ENCODE data around the gene FAM186B. TPM values are rescaled to one million over a fixed set of nuclear protein-coding genes. Genes with fewer than 3 reads are reported as not detected.

Gene FAM186B
- polyA plus RNA-seq, 4 donors, result 0.37 to 1.0 TPM; not detected in 2

DNA sequence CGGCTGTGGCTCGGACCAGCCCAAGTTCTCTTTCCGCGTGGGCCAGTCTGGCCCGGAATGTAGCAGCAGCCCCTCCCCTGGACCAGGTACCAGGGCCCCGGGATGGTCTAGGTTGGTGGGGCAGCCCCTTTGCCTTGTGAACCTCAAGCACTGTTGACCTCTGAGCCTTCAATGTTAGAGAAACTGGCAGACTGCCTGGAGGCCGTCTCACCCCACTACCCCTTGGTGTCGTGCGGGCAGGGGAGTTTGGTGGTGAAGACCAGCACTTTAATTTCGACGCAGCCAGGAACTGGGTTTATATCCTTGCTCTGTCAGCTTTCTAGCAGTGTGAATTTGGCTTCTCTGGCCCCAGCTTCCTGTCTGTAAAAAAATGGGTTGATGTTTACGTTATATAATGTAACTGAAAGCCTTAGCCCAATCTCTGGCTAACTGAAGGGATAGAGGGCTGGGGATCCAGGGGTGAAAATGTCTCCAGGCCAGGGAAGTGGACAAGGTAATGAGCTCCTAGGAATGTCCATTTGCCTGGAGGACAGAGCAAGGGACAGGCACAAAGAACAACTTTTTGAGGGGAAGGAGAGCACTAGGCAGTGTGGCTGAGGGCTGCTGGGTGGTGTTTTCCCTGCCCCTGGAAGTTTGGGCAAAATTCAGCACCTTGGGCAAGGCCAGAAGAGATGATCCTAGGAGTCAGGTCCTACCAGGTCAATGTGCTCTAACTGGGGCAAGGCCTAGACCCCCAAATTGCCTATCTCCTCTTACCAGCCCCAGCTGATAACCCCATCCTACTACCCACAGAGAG, 48.9 kb downstream of the FAM186B start:
- Histone ChIP-seq H3K4me1 (ENCODE audit: control insufficient read depth in 3 of 3, insufficient read depth in 2 of 3, low read depth in 1 of 3, low read length in 2 of 3) (no peaks in the 10 kb centered on the region), H3K4me3 (ENCODE audit: low read depth in 1 of 3, low read length in 3 of 3) (no peak overlapping the region), H3K27ac (ENCODE audit: low read depth in 1 of 3, low read length in 2 of 3) (peak overlapping the region in 1 of 3 donors; percentile 14), H3K9me3 (ENCODE audit: control insufficient read depth in 2 of 2, insufficient read depth in 1 of 2, low read depth in 1 of 2, low read length in 1 of 2) (no peaks in the 10 kb centered on the region), H3K36me3 (ENCODE audit: control insufficient read depth in 3 of 3, insufficient read depth in 2 of 3, low read depth in 1 of 3, low read length in 3 of 3) (peaks cover 15 to 65% (median 16%) of the 10 kb centered on the region in 3 donors), H3K27me3 (ENCODE audit: control insufficient read depth in 3 of 3, insufficient read depth in 3 of 3, low read length in 3 of 3) (no peaks in the 10 kb centered on the region)
- DNase-seq (no peak), FAIRE-seq (no peak)
- WGBS, 3 donors, result 64 to 74% (median 65%) methylated on average over 12 of the region's 12 CpGs

DNA sequence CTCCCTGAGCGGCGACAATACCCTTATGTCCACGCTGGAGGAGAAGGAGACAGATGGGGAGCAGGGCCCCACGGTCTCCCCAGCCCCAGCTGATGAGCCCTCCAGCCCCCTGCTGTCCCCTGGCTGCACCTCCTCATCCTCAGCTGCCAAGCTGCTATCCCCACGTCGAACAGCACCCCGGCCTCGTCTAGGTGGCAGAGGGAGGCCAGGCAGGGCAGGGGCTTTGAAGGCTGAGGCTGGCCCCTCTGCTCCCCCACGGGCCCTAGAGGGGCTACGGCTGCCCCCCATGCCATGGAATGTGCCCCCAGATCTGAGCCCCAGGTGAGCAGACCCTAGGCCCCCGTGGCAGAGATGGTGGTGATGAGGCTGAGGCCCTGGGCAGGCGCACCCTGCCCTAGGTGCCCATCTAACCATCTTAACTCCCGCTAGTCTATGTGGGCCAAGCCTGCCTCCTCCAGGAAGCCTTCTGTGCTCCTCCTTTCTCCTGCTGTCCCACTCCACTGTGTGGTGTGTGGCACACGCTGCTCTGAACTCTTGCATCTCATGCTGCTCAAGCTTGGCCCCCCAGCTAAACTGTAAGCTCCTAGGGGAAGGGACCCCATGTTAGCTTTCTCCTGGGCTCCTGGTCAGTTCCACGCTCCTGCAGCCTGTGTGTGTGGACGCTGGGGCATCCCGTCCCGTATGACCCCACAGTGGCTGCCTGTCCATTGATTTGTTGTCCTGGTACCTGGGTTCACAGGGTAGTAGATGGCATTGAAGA, 49.6 kb downstream of the FAM186B start:
- FAIRE-seq, result no peak

DNA sequence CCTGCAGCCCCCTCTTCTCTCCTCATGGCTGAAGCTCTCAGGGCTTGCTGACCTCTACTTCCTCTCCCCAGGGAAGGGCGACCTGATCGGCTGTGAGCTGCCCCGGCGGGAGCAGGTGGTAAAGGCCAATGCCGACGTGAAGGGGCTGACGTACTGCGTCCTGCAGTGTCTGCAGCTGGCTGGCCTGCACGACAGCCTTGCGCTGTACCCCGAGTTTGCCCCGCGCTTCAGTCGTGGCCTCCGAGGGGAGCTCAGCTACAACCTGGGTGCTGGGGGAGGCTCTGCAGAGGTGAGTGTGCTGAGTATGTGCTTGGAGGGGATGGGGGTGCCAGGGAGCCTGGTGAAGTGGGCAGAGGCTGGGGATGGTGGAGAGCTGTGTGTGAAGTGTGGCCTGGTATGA, 51.2 kb downstream of the FAM186B start:
- Histone ChIP-seq H3K4me1 (ENCODE audit: control insufficient read depth in 3 of 3, insufficient read depth in 2 of 3, low read depth in 1 of 3, low read length in 2 of 3) (peaks cover 0 to 20% (median 0%) of the 10 kb centered on the region in 3 donors), H3K36me3 (ENCODE audit: control insufficient read depth in 3 of 3, insufficient read depth in 2 of 3, low read depth in 1 of 3, low read length in 3 of 3) (peaks cover 6 to 45% (median 10%) of the 10 kb centered on the region in 3 donors), H3K4me3 (ENCODE audit: low read depth in 1 of 3, low read length in 3 of 3) (no peak overlapping the region), H3K9me3 (ENCODE audit: control insufficient read depth in 2 of 2, insufficient read depth in 1 of 2, low read depth in 1 of 2, low read length in 1 of 2) (no peaks in the 10 kb centered on the region), H3K27me3 (ENCODE audit: control insufficient read depth in 3 of 3, insufficient read depth in 3 of 3, low read length in 3 of 3) (peaks cover 3 to 4% (median 4%) of the 10 kb centered on the region in 3 donors), H3K27ac (ENCODE audit: low read depth in 1 of 3, low read length in 2 of 3) (no peak overlapping the region)
- FAIRE-seq, result no peak
- DNase-seq, result no peak
- 80 to 86% (median 81%) methylated on average over 15 of the region's 15 CpGs for WGBS, 3 donors

More for the DNA sequence above, 49.6 kb downstream of the FAM186B start:
- H3K9me3 ChIP-seq (ENCODE audit: control insufficient read depth in 2 of 2, insufficient read depth in 1 of 2, low read depth in 1 of 2, low read length in 1 of 2), result no peaks in the 10 kb centered on the region
- peaks cover 0 to 5% (median 0%) of the 10 kb centered on the region in 3 donors for H3K4me1 ChIP-seq (ENCODE audit: control insufficient read depth in 3 of 3, insufficient read depth in 2 of 3, low read depth in 1 of 3, low read length in 2 of 3)
- no peak overlapping the region for H3K4me3 ChIP-seq (ENCODE audit: low read depth in 1 of 3, low read length in 3 of 3)
- peaks cover 15 to 59% (median 15%) of the 10 kb centered on the region in 3 donors for H3K36me3 ChIP-seq (ENCODE audit: control insufficient read depth in 3 of 3, insufficient read depth in 2 of 3, low read depth in 1 of 3, low read length in 3 of 3)
- DNase-seq, result no peak
- WGBS, 3 donors, result 81 to 86% (median 86%) methylated on average over 16 to 18 of the region's 18 CpGs
- H3K27ac ChIP-seq (ENCODE audit: low read depth in 1 of 3, low read length in 2 of 3), result no peak overlapping the region
- H3K27me3 ChIP-seq (ENCODE audit: control insufficient read depth in 3 of 3, insufficient read depth in 3 of 3, low read length in 3 of 3), result no peaks in the 10 kb centered on the region

DNA sequence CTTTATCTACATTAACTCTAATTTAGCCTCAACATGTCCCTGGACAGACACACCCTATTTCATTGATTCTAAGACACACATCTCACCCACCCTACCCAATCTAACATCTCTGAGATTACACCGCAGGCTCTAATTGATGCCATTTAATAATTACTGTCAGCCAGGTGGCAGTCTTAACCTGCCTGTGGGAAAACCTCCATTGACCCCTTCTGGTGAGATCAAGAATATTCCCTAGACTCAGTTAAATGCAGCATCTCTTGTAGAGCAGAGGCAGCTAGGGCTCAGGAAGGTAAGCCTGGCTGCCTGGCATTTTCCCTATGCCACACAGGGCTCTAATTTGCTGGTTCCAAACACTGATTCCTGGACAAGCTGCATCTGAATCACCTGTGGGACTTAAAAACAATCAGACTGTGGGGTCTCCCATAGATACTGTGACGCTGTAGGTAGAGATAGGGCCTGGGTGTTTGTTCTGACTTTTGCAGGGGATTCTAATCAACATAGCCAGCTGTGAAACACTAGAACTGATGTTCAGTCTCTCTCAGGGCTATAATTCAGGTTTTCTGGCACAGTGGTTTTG, 51.8 kb downstream of the FAM186B start:
- peaks cover 0 to 27% (median 0%) of the 10 kb centered on the region in 3 donors for H3K4me1 ChIP-seq (ENCODE audit: control insufficient read depth in 3 of 3, insufficient read depth in 2 of 3, low read depth in 1 of 3, low read length in 2 of 3)
- peaks cover under 1 to 38% (median 10%) of the 10 kb centered on the region in 3 donors for H3K36me3 ChIP-seq (ENCODE audit: control insufficient read depth in 3 of 3, insufficient read depth in 2 of 3, low read depth in 1 of 3, low read length in 3 of 3)
- H3K4me3 ChIP-seq (ENCODE audit: low read depth in 1 of 3, low read length in 3 of 3), result no peak overlapping the region
- H3K27me3 ChIP-seq (ENCODE audit: control insufficient read depth in 3 of 3, insufficient read depth in 3 of 3, low read length in 3 of 3), result peaks cover 4 to 10% (median 5%) of the 10 kb centered on the region in 3 donors
- no peaks in the 10 kb centered on the region for H3K9me3 ChIP-seq (ENCODE audit: control insufficient read depth in 2 of 2, insufficient read depth in 1 of 2, low read depth in 1 of 2, low read length in 1 of 2)
- WGBS, 3 donors, result 48 to 57% (median 52%) methylated on average over 2 of the region's 2 CpGs
- FAIRE-seq, result no peak
- no peak overlapping the region for H3K27ac ChIP-seq (ENCODE audit: low read depth in 1 of 3, low read length in 2 of 3)
- DNase-seq, result peak; percentile 48 to 60

DNA sequence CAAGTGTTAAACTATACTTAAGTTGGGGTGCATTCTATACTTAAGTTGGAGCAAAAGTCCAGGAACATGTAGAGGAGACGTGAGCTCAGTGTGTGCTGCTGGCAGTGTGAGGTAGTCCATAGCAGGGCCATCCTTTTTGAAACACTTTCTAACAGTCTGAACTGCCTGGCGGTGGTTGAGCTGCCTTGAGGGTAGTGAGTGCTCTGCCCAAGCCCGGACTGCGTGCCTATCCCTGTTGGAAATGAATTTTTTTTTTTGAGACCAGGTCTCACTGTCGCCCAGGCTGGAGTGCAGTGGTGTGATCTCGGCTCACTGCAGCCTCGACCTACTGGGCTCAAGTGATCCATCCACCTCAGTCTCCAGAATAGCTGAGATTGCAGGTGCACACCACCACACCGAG, 52.5 kb downstream of the FAM186B start:
- WGBS, 3 donors, result 77 to 84% (median 82%) methylated on average over 8 of the region's 8 CpGs
- H3K27ac ChIP-seq (ENCODE audit: low read depth in 1 of 3, low read length in 2 of 3), result no peak overlapping the region
- no peak for FAIRE-seq

DNA sequence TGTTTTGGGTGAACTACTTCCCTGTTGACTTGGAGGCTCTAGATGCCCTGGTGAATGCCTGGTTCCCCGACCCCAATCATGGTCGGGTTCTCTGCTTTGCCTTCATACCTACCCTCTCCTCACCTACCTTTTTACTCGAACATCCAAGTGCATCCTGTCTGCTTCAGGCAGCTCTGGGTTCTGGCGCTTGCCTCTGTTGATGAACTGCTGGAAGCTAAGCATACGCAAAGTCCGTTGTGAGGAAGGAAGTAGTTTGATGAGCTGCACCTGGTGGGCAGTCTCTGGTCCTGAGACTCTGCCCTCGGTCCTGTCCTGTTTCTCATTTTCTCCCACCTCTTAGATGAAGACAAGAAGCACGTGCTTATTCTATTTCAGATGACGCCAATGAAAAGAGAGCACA, 53.0 kb downstream of the FAM186B start:
- H3K36me3 ChIP-seq (ENCODE audit: control insufficient read depth in 3 of 3, insufficient read depth in 2 of 3, low read depth in 1 of 3, low read length in 3 of 3), result peaks cover 0 to 26% (median 5%) of the 10 kb centered on the region in 3 donors
- no peak for FAIRE-seq
- no peak for DNase-seq
- WGBS, 3 donors, result 50 to 64% (median 62%) methylated on average over 9 of the region's 9 CpGs
- H3K9me3 ChIP-seq (ENCODE audit: control insufficient read depth in 2 of 2, insufficient read depth in 1 of 2, low read depth in 1 of 2, low read length in 1 of 2), result no peaks in the 10 kb centered on the region
- H3K27ac ChIP-seq (ENCODE audit: low read depth in 1 of 3, low read length in 2 of 3), result no peak overlapping the region
- no peak overlapping the region for H3K4me3 ChIP-seq (ENCODE audit: low read depth in 1 of 3, low read length in 3 of 3)
- H3K27me3 ChIP-seq (ENCODE audit: control insufficient read depth in 3 of 3, insufficient read depth in 3 of 3, low read length in 3 of 3), result peaks cover 4 to 16% (median 10%) of the 10 kb centered on the region in 3 donors
- peaks cover 0 to 30% (median 0%) of the 10 kb centered on the region in 3 donors for H3K4me1 ChIP-seq (ENCODE audit: control insufficient read depth in 3 of 3, insufficient read depth in 2 of 3, low read depth in 1 of 3, low read length in 2 of 3)

More for the DNA sequence above, 52.5 kb downstream of the FAM186B start:
- Histone ChIP-seq H3K9me3 (ENCODE audit: control insufficient read depth in 2 of 2, insufficient read depth in 1 of 2, low read depth in 1 of 2, low read length in 1 of 2) (no peaks in the 10 kb centered on the region), H3K4me3 (ENCODE audit: low read depth in 1 of 3, low read length in 3 of 3) (no peak overlapping the region), H3K4me1 (ENCODE audit: control insufficient read depth in 3 of 3, insufficient read depth in 2 of 3, low read depth in 1 of 3, low read length in 2 of 3) (peaks cover 0 to 30% (median 0%) of the 10 kb centered on the region in 3 donors), H3K27me3 (ENCODE audit: control insufficient read depth in 3 of 3, insufficient read depth in 3 of 3, low read length in 3 of 3) (peaks cover 4 to 16% (median 10%) of the 10 kb centered on the region in 3 donors), H3K36me3 (ENCODE audit: control insufficient read depth in 3 of 3, insufficient read depth in 2 of 3, low read depth in 1 of 3, low read length in 3 of 3) (peaks cover 0 to 31% (median 9%) of the 10 kb centered on the region in 3 donors)
- no peak for DNase-seq

DNA sequence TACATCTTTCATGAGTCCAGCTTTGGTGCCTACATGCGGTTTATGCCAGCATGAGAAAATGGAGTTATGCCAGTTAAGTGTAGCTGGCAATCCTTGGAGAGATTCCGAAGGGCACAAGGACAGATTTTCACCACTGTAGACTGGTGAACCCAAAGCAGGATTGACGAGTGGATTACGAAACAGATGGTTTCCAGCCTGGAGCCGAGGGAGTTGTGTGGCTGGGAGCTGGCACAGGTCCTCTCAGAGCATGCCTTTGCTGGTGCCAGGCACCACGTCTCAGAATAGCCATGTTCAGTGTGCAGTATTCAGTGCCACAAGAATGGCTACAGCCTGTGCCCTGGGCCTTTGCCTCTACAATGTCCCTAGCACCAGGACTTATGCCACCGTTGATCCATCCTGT, 53.4 kb downstream of the FAM186B start:
- no peak overlapping the region for H3K27ac ChIP-seq (ENCODE audit: low read depth in 1 of 3, low read length in 2 of 3)
- FAIRE-seq, result no peak
- peak in 1 of 2 donors; percentile 30 for DNase-seq
- 24 to 65% (median 28%) methylated on average over 7 of the region's 7 CpGs for WGBS, 3 donors
- H3K4me3 ChIP-seq (ENCODE audit: low read depth in 1 of 3, low read length in 3 of 3), result no peak overlapping the region
- peaks cover 0 to 22% (median 4%) of the 10 kb centered on the region in 3 donors for H3K36me3 ChIP-seq (ENCODE audit: control insufficient read depth in 3 of 3, insufficient read depth in 2 of 3, low read depth in 1 of 3, low read length in 3 of 3)
- H3K9me3 ChIP-seq (ENCODE audit: control insufficient read depth in 2 of 2, insufficient read depth in 1 of 2, low read depth in 1 of 2, low read length in 1 of 2), result no peaks in the 10 kb centered on the region
- H3K4me1 ChIP-seq (ENCODE audit: control insufficient read depth in 3 of 3, insufficient read depth in 2 of 3, low read depth in 1 of 3, low read length in 2 of 3), result peaks cover 0 to 30% (median 0%) of the 10 kb centered on the region in 3 donors
- H3K27me3 ChIP-seq (ENCODE audit: control insufficient read depth in 3 of 3, insufficient read depth in 3 of 3, low read length in 3 of 3), result peaks cover 4 to 16% (median 10%) of the 10 kb centered on the region in 3 donors

DNA sequence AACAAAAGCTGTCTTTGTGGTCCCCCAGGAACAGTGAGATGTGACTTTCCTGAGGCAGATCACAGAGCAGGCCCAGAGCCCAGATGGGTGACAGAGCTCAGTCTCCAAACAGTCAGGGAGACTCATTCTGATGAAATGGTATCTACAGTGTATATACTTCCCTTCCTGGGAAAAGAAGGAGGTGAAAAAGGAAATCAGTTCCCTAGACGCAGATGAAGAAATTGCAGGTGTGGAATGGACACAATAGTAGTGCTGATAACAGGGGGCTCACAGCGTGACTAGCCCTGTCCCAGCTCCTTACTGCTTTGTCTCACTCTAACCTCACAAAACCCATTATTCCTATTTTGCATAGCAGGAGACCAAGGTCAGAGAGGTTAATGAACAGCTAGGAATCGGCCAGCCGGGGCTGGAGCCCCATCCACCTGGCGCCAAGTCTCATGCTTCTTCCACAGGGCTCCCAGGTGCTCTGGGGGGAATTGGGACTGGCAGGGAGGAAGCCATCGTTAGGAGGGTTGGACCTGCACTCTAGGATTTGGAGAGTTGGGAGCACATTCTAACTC, 54.7 kb downstream of the FAM186B start:
- peak in 1 of 2 donors; percentile 52 for DNase-seq
- FAIRE-seq, result no peak
- WGBS, 3 donors, result 19 to 60% (median 27%) methylated on average over 6 of the region's 6 CpGs
- no peak overlapping the region for H3K4me3 ChIP-seq (ENCODE audit: low read depth in 1 of 3, low read length in 3 of 3)
- H3K27ac ChIP-seq (ENCODE audit: low read depth in 1 of 3, low read length in 2 of 3), result peak overlapping the region in 1 of 3 donors; percentile 47
- peaks cover 0 to 10% (median 0%) of the 10 kb centered on the region in 3 donors for H3K36me3 ChIP-seq (ENCODE audit: control insufficient read depth in 3 of 3, insufficient read depth in 2 of 3, low read depth in 1 of 3, low read length in 3 of 3)
- H3K27me3 ChIP-seq (ENCODE audit: control insufficient read depth in 3 of 3, insufficient read depth in 3 of 3, low read length in 3 of 3), result peaks cover 4 to 22% (median 11%) of the 10 kb centered on the region in 3 donors
- H3K9me3 ChIP-seq (ENCODE audit: control insufficient read depth in 2 of 2, insufficient read depth in 1 of 2, low read depth in 1 of 2, low read length in 1 of 2), result no peaks in the 10 kb centered on the region
- peaks cover 0 to 30% (median 0%) of the 10 kb centered on the region in 3 donors for H3K4me1 ChIP-seq (ENCODE audit: control insufficient read depth in 3 of 3, insufficient read depth in 2 of 3, low read depth in 1 of 3, low read length in 2 of 3)
